ENCODE results near the gene C12orf75.

DNA sequence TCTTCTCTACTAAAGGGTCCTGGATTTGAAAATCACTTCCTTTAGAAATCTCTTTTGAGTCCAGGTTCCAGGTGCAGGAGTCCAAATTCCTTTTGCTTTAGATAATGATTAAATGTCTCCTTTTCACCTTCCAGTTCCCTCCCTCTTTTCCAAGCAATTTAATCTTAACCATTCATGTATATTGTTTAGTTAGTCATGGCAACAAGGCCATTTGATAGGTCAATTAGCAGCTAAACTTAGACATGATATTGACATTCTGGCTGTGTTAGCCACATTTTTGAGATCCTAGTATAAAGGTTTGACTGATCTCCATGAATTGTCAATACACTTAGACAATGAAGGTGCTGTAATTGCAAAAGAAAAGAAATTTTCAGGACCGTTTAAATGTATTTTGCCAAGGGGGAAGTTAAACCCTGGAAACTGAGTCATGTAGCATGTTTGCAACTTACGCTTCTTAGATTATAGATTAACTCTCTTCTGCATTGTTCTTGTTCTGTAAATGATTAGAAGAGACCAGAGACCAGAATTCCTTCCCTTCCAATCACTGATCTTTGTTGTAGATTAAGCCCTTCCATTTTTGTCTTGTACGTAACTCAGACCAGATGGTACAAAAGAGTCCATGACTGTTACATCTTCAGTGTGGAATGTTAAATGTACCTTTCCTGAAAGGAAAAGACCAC is 12.4 kb upstream of the C12orf75 start:
- TF ChIP-seq, protein P1, sequence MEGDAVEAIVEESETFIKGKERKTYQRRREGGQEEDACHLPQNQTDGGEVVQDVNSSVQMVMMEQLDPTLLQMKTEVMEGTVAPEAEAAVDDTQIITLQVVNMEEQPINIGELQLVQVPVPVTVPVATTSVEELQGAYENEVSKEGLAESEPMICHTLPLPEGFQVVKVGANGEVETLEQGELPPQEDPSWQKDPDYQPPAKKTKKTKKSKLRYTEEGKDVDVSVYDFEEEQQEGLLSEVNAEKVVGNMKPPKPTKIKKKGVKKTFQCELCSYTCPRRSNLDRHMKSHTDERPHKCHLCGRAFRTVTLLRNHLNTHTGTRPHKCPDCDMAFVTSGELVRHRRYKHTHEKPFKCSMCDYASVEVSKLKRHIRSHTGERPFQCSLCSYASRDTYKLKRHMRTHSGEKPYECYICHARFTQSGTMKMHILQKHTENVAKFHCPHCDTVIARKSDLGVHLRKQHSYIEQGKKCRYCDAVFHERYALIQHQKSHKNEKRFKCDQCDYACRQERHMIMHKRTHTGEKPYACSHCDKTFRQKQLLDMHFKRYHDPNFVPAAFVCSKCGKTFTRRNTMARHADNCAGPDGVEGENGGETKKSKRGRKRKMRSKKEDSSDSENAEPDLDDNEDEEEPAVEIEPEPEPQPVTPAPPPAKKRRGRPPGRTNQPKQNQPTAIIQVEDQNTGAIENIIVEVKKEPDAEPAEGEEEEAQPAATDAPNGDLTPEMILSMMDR (conservative IDR thresholded peaks at IDR 0.05), result no peak
- no peak for TF ChIP-seq EZH2 (IDR thresholded peaks at IDR 0.05; ENCODE audit: low read depth)
